Lower lobe of right lung (tissue), 2 donors: ENCODE data around the gene DEPDC4. TPM values are rescaled to one million over a fixed set of nuclear protein-coding genes. Genes with fewer than 3 reads are reported as not detected.
"Not testable (repeated sequence)": the region's sequence is repeated elsewhere in the genome, so short reads cannot be mapped to it uniquely, and the experiment has no call there.

Source experiments
- ATAC-seq, 2 donors: fragments of 200-7000 bp; cut with Tn5 transposase; one replicate each; pipeline ENCODE4 v1.9.1; 2020 to 2022; ENCODE audit warnings: mild to moderate bottlenecking in 2 of 2, moderate library complexity in 2 of 2
- DNase-seq: peaks from one replicate; pipeline ENCODE4 v3.0.0-alpha.2; 2020
- H3K27ac ChIP-seq: fragments of 200-600 bp; one replicate; pipeline ENCODE4 v1.8.0; 2022
- H3K27me3 ChIP-seq: fragments of 200-600 bp; one replicate; pipeline ENCODE4 v1.8.0; 2022; ENCODE audit warnings: low read depth
- H3K36me3 ChIP-seq: fragments of 200-600 bp; one replicate; pipeline ENCODE4 v1.8.0; 2022; ENCODE audit warnings: mild to moderate bottlenecking
- H3K4me1 ChIP-seq: fragments of 200-600 bp; one replicate; pipeline ENCODE4 v1.8.0; 2022
- H3K4me3 ChIP-seq: fragments of 200-600 bp; one replicate; pipeline ENCODE4 v1.8.0; 2022; ENCODE audit warnings: mild to moderate bottlenecking
- H3K9me3 ChIP-seq: fragments of 200-600 bp; one replicate; pipeline ENCODE4 v1.8.0; 2022
- intact Hi-C: fragments of 100-400 bp; cut with DNase I; formaldehyde crosslinking; loops from one replicate; pipeline ENCODE4 v1.11.0; 2022
- long read RNA-seq: library from polyadenylated mRNA; unstranded; transcript quantifications from one replicate; pipeline ENCODE4 v2.0.0, GENCODE V29; 2021
- total RNA-seq: library from RNA; stranded (reverse); fragmentation: NEBNext Ultra II Directional; extraction: Animal tissue kit (Norgen Biotek cat#: 25700); gene quantifications from one replicate; pipeline ENCODE4 v1.2.1, GENCODE V29; 2021
- TF ChIP-seq, protein P1 (sequence below): fragments of 200-600 bp; IDR thresholded peaks from one replicate; pipeline ENCODE4 v1.8.0; 2022; ENCODE audit warnings: antibody characterized with exemption, mild to moderate bottlenecking
- donor health status: DM: no; HTN: yes; CAD: no; lungs with severe emphysema.

Gene DEPDC4
- 2.0 TPM for total RNA-seq
- long read RNA-seq, partial matches to known transcripts = 0 of 3 reads
- long read RNA-seq, other reads (novel, unspliced or antisense) = 3 of 3 reads

DNA sequence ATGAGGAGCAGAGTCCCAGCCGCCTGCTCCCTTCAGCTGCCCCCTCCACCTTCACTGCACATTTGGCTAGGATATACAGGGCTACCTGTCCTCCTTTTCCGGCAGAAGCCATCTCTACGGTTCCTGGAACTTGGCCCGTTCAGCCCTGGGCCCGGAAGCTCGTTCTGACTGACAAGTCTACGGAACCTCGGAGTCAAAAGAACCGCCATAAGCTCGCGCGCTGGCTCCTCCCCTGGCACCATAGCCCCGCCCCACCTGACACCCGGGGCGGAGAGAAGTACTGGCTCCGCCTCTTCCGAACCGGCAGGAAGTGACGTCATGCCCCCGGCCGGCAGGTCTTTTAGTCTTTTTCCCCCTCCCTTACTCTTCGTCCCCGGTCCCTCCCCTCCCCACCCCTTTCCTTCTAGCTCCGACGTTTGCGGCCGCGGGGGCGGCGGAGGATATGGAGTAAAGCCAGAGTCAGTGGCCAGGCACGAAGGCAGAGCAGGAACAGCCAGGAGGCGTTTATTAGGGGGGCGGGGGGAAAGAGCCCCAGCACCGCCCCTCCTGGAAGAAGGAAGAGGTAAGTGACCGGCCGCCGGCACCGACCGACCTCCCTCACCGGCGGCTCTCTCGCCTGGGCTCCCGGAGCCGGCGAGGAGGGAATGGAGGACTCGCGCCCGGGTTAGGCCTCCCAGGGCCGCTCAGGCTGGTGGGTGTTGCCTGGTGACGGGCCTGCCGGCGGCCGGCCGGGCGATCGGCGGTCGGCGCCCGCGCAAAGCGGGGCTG lies at the start of gene DEPDC4, which contains the start of gene SCYL2:
TSS of gene DEPDC4 (minus strand) at position 245 of the 768 bp plus-strand sequence. CDS start at position 242, 3 bp downstream.
TSS of gene SCYL2 (plus strand) at position 343 of the 768 bp plus-strand sequence. CDS start 15,794 bp downstream, outside the sequence.
- no peaks in the 10 kb centered on the region for H3K27me3 ChIP-seq
- ATAC-seq (peak; percentile 96 to 98), DNase-seq (peak; percentile 97)
- H3K36me3 ChIP-seq = no peaks in the 10 kb centered on the region
- peak within 1 kb of the TSS; percentile 83 for H3K4me3 ChIP-seq
- peak within 1 kb of the TSS; percentile 96 for H3K27ac ChIP-seq
- intact Hi-C loops = no loop called here
- TF ChIP-seq, protein P1, sequence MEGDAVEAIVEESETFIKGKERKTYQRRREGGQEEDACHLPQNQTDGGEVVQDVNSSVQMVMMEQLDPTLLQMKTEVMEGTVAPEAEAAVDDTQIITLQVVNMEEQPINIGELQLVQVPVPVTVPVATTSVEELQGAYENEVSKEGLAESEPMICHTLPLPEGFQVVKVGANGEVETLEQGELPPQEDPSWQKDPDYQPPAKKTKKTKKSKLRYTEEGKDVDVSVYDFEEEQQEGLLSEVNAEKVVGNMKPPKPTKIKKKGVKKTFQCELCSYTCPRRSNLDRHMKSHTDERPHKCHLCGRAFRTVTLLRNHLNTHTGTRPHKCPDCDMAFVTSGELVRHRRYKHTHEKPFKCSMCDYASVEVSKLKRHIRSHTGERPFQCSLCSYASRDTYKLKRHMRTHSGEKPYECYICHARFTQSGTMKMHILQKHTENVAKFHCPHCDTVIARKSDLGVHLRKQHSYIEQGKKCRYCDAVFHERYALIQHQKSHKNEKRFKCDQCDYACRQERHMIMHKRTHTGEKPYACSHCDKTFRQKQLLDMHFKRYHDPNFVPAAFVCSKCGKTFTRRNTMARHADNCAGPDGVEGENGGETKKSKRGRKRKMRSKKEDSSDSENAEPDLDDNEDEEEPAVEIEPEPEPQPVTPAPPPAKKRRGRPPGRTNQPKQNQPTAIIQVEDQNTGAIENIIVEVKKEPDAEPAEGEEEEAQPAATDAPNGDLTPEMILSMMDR = no peak
- H3K4me1 ChIP-seq = peaks cover 46% of the 10 kb centered on the region
- H3K9me3 ChIP-seq = no peaks in the 10 kb centered on the region

DNA sequence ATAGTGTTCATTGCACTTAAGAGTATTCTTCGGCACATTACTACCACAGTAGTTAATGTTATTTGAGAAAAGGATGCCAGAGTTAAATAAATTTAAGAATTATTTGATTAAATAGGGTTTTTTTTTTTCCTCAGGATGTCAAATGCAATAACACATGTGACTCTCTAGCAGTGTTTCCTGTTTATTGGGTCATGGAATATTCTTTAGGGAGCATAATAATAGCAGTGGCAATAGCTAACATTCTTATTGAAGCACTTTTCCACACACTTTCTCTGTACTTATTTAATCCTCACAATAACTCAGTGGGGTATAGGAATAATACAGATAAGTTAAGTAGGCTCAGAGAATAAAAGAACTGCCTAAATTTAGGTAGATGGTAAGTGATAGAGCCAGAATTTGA lies 44.4 kb upstream of the DEPDC4 start:
- H3K27ac ChIP-seq = no peak overlapping the region
- no peaks in the 10 kb centered on the region for H3K4me1 ChIP-seq
- peaks cover 3% of the 10 kb centered on the region for H3K9me3 ChIP-seq
- peaks cover 61% of the 10 kb centered on the region for H3K36me3 ChIP-seq
- H3K4me3 ChIP-seq = no peak overlapping the region
- DNase-seq (no peak), ATAC-seq (no peak)
- TF ChIP-seq, protein P1 = no peak
- intact Hi-C loops = no loop called here
- no peaks in the 10 kb centered on the region for H3K27me3 ChIP-seq

DNA sequence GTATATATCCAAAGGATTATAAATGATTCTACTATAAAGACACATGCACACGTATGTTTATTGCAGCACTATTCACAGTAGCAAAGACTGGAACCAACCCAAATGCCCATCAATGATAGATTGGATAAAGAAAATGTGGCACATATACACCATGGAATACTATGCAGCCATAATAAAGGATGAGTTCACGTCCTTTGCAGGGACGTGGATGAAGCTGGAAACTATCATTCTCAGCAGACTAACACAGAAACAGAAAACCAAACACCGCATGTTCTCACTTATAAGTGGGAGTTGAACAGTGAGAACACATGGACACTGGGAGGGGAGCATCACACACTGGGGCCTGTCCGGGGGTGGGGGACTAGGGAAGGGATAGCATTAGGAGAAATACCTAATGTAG lies 41.3 kb upstream of the DEPDC4 start:
- DNase-seq, ATAC-seq, H3K9me3 ChIP-seq, H3K27ac ChIP-seq, intact Hi-C loops, H3K4me1 ChIP-seq, H3K27me3 ChIP-seq, H3K4me3 ChIP-seq: not testable (repeated sequence)
- H3K36me3 ChIP-seq = peaks cover 45% of the 10 kb centered on the region

DNA sequence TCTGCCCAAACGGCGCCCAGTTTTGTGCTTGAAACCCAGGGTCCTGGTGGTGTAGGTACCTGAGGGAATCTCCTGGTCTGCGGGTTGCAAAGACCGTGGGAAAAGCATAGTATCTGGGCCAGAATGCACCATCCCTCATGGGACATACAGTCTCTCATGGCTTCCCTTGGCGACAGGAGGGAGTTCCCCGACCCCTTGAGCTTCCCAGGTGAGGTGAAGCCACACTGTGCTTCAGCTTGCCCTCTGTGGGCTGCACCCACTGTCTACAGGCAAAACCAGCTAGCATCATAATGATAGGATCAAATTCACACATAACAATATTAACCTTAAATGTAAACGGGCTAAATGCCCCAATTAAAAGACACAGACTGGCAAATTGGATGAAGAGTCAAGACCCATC lies 37.5 kb upstream of the DEPDC4 start:
- intact Hi-C loops, ATAC-seq, H3K4me3 ChIP-seq, H3K27ac ChIP-seq, DNase-seq, H3K4me1 ChIP-seq, H3K9me3 ChIP-seq, H3K27me3 ChIP-seq: not testable (repeated sequence)
- H3K36me3 ChIP-seq = peaks cover 42% of the 10 kb centered on the region

DNA sequence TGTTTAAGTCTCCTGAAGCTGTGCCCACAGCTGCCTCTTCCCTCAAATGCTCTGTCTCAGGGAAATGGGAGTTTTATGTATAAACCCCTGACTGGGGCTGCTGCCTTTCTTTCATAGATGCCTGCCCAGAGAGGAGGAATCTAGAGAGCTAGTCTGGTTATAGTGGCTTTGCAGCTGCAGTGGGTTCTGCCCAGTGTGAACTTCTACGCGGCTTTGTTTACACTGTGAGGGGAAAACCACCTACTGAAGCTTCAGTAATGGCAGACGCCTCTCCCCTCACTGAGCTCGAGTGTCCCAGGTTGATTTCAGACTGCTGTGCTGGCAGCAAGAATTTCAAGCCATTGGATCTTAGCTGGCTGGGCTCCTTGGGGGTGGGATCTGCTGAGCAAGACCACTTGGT lies 37.0 kb upstream of the DEPDC4 start:
- intact Hi-C loops = no loop called here
- Histone ChIP-seq H3K4me1 (no peaks in the 10 kb centered on the region), H3K27ac (no peak overlapping the region), H3K36me3 (peaks cover 47% of the 10 kb centered on the region), H3K4me3 (no peak overlapping the region), H3K9me3 (peaks cover 3% of the 10 kb centered on the region), H3K27me3 (no peaks in the 10 kb centered on the region)
- DNase-seq = no peak
- ATAC-seq = no peak
- TF ChIP-seq, protein P1 = no peak

DNA sequence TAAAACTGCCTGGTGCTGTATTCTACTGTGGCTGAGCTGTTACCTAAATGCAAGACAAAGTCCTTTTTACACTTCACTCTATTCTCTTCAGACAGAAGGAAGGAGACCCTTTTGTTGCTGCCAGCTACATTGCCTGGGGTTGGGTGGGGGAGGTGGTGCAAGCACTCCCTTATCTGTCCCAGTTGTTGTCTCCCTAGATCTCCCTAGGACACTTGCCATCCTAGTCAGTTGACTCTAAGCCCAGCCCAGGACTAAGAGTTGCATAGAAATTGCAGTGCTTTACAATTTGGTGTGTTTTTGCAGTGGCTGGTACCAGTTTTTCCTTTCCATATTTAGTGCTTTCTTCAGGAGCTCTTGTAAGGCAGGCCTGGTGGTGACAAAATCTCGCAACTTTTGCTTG lies 35.2 kb upstream of the DEPDC4 start:
- no peak for ATAC-seq
- Histone ChIP-seq H3K36me3 (peaks cover 65% of the 10 kb centered on the region), H3K4me1 (no peaks in the 10 kb centered on the region)

More for the DNA sequence above, 35.2 kb upstream of the DEPDC4 start:
- TF ChIP-seq, protein P1 = no peak
- Histone ChIP-seq H3K9me3 (peaks cover 2% of the 10 kb centered on the region), H3K4me3 (no peak overlapping the region), H3K27ac (no peak overlapping the region), H3K27me3 (no peaks in the 10 kb centered on the region)
- intact Hi-C loops = no loop called here
- DNase-seq = no peak
